22Rv1 (cell line): ENCODE measurements around the gene PRH2.

Experiments used
- H3K27ac ChIP-seq: fragments of 450-650 bp; 2 replicates; pipeline ENCODE4 v1.5.1; 2017
- ZFX ChIP-seq: fragments of 450-650 bp; IDR thresholded peaks from 2 replicates; pipeline ENCODE4 v1.6.1; 2017; ENCODE audit warnings: antibody characterized with exemption, borderline replicate concordance
- TF ChIP-seq, protein P1 (sequence below): fragments of 450-650 bp; IDR thresholded peaks from 2 replicates; pipeline ENCODE4 v1.5.1; 2017; ENCODE audit warnings: mild to moderate bottlenecking

The PRH2 gene

DNA sequence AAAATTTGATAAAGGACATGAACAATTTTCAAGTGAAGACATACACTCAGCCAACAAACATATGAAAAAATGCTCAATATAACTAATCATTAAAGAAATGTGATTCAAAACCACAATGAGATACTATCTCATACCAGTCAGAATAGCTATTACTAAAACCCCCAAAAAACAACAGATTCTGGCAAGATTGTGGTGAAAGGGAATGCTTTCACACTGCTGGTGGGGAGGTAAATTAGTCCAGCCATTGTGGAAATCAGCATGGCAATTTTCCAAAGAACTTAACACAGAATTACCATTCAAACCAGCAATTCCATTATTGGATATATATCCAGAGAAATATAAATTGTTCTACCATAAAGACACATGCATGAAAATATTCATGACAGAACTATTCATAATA is 28.7 kb downstream of the PRH2 start:
- TF ChIP-seq, protein P1, sequence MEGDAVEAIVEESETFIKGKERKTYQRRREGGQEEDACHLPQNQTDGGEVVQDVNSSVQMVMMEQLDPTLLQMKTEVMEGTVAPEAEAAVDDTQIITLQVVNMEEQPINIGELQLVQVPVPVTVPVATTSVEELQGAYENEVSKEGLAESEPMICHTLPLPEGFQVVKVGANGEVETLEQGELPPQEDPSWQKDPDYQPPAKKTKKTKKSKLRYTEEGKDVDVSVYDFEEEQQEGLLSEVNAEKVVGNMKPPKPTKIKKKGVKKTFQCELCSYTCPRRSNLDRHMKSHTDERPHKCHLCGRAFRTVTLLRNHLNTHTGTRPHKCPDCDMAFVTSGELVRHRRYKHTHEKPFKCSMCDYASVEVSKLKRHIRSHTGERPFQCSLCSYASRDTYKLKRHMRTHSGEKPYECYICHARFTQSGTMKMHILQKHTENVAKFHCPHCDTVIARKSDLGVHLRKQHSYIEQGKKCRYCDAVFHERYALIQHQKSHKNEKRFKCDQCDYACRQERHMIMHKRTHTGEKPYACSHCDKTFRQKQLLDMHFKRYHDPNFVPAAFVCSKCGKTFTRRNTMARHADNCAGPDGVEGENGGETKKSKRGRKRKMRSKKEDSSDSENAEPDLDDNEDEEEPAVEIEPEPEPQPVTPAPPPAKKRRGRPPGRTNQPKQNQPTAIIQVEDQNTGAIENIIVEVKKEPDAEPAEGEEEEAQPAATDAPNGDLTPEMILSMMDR = no peak
- no peak for TF ChIP-seq ZFX
- no peak overlapping the region for H3K27ac ChIP-seq

DNA sequence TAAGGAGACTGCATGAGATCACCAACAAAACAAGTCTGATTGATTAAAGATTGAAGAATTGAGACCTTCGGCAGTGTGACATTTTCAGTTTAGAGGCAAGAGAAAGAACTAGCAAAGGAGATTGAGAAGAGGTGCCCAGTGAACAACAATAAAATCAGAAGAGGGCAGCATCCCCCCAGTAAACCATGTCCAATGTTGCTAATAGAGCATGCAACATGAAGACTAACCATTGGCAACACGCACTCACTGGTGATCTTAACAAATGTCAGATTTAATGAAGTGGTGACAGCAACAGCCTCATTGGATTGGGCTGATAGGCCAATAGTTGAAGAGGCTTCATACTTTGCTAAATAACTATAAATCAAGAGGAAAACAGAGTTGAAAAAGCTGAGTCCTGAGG is 30.8 kb downstream of the PRH2 start:
- TF ChIP-seq, protein P1 = no peak
- TF ChIP-seq ZFX = no peak
- H3K27ac ChIP-seq = no peak overlapping the region

DNA sequence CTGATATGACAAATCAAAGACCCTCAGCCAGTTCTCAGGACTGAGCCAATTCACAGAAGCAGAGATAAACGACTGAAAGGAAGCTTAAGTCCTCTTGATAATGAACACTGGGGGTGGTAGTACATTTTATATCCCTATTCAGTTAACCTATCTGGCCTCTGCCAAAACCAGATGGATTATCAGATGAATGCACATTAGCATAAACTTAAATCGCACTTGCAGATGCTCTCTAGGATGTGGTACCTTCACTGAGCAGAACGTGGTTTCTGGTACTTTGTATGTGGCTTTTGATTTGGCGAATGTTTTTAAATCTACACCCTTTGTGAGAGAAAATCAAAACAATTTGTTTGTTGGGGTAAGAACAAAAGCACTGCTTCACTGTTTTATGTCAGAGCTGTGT is 31.2 kb downstream of the PRH2 start:
- no peak for TF ChIP-seq ZFX
- TF ChIP-seq, protein P1 = no peak
- H3K27ac ChIP-seq = no peak overlapping the region

DNA sequence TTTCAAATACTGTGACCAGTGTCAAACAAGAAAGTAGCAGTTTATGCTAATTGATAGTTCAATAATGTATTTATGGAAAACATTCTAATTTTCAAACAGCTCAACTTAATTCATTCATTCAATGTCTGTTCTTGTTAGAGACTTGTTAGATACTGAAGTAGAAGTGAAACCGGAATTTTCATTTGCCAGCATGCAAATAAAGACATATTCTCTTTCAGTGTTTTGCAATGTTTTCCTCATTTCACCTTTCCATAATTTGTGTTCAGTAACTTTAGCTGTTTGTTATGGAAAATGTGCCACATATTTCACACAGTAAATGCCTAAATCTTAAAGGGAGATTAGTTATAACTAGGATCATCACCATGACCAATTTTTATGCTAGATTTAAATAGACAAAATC is 36.4 kb downstream of the PRH2 start:
- H3K27ac ChIP-seq = no peak overlapping the region
- TF ChIP-seq, protein P1 = no peak
- no peak for TF ChIP-seq ZFX

DNA sequence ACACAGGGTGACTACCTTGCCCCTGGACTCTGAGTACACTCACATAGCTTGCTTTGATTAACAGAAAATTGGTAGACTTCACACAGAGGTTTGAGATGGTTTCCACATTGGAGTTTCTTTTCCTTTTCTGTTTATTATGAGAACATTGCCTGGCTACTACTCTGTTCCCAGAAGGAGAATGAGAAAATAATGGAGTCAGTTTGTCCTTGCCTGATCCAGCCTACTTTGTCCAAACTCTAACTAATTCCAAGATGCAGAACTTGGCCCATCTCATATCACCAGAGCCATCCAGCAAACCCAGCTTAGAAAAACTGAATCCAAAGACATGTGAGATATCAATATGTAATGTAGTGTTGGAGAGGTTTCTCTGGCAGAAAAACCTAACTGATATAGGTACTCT is 37.3 kb downstream of the PRH2 start:
- no peak for TF ChIP-seq ZFX
- no peak overlapping the region for H3K27ac ChIP-seq

DNA sequence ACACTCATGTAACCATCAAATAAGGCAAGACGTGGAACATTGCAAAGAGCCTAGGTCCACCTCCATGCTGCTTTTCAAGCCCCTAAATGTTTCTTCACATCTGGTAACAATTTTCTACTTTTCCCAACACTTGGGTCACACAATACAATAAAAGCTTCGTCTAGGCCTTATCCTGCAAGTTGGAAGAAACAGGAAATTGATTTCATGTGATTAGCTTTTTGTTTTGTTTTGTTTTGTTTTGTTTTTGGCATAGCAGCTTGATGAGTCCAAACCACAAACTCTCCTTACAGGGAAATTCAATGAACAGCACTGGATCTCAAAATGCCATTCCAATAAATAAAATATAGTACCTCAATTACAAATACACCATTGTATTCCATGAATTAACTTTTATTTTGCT is 38.4 kb downstream of the PRH2 start:
- TF ChIP-seq, protein P1 = no peak
- no peak for TF ChIP-seq ZFX
- H3K27ac ChIP-seq = no peak overlapping the region

DNA sequence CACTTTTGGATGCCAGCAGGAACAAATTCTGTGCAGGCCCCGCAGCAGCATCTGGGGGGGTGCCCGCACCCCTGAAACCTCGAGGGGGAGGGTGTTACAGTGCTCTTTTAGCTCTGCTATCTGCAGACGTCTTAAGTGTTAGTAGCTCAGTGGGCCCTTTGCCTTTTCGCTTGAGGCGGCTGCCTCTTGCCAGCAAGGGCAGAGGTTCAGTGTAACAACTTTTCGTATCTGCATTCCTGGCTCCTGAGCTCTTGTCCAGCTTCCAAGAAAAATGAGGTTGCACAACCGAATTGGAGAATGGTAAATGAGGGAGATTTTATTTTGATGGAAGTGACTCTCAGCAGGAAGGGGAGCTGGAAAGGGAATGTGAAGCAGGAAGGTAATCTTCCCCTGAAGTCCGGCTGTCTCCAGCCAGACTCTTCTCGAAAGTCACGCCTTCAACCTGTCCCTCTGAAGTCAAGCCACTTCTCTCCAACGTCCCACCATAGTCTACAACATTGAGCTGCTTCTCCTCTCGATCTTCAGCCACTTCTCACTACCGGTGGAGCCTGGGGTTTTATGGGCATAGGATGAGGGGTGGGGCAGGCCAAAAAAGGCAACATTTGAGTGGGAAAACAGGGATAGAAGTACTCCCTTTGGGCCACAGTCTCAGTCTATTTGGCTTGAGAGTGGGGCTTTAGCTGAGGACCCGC is 39.9 kb downstream of the PRH2 start:
- H3K27ac ChIP-seq = no peak overlapping the region
- TF ChIP-seq, protein P1 = no peak
- no peak for TF ChIP-seq ZFX

DNA sequence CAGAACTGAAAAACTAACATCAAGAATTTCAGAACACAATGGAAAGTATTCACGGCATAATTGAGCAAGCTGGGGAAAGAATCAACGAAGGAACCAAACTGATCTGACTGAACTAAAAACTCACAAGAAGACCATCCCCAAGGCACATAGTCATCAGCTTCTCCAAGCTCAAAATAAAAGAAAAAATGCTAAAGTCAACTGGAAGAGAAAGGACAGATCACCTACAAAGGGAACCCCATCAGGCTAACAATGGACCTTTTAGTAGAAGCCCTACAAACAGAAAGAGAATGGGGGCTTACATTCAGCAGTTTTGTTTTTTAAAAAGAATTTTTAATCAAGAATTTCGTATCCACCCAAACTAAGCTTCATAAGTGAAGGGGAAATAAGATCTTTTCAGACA is 45.9 kb downstream of the PRH2 start:
- no peak for TF ChIP-seq ZFX
- TF ChIP-seq, protein P1 = no peak
- no peak overlapping the region for H3K27ac ChIP-seq
